HEK293 (cell line): Measurements from ENCODE around the gene AGR2.

Experiments
- CTCF ChIA-PET: fragments of 350-600 bp; formaldehyde crosslinking; extraction: SDS; loops from one replicate; lab custom pipeline; 2021; ENCODE audit warnings: antibody characterized with exemption; lab: Yijun Ruan, JAX
- POLR2A ChIA-PET: fragments of 300-600 bp; formaldehyde crosslinking; extraction: SDS; loops from one replicate; lab custom pipeline; 2020; ENCODE audit warnings: antibody characterized with exemption, inconsistent platforms; lab: Yijun Ruan, JAX
- H3K27ac ChIP-seq: fragments of 200-500 bp; sonication (Bioruptor generic); 2 replicates; pipeline ENCODE4 v1.5.1; 2014; ENCODE audit warnings: low read depth, low read length, control low read depth, inconsistent platforms; ENCODE audit errors: extremely low read depth
- H3K36me3 ChIP-seq, 2 experiments: fragments of 200-500 bp in 1 of 2; sonication (Bioruptor generic) in 1 of 2; 1 replicate in 1 of 2; 2 replicates in 1 of 2; pipeline ENCODE4 v1.5.1; 2014 to 2017; ENCODE audit warnings: inconsistent platforms in 2 of 2, low read length in 2 of 2; ENCODE audit not compliant: control insufficient read depth in 2 of 2, insufficient read depth in 1 of 2
- H3K4me1 ChIP-seq: fragments of 200-500 bp; sonication (Bioruptor generic); 2 replicates; pipeline ENCODE4 v1.5.1; 2014; ENCODE audit warnings: mild to moderate bottlenecking, low read length, inconsistent platforms; ENCODE audit not compliant: control insufficient read depth, insufficient read depth
- H3K4me3 ChIP-seq: 2 replicates; pipeline ENCODE4 v1.5.1; 2011; ENCODE audit warnings: low read depth, mild to moderate bottlenecking, control low read depth, low read length, moderate library complexity
- H3K9me3 ChIP-seq: fragments of 200-500 bp; sonication (Bioruptor generic); 2 replicates; pipeline ENCODE4 v1.5.1; 2014; ENCODE audit warnings: low read depth, low read length, inconsistent platforms; ENCODE audit not compliant: control insufficient read depth, insufficient read depth
- KLF1 ChIP-seq: fragments of 450-650 bp; formaldehyde crosslinking; IDR thresholded peaks from 2 replicates; pipeline ENCODE4 v1.5.1; 2016; ENCODE audit warnings: missing biosample characterization, missing genetic modification characterization
- SCRT1 ChIP-seq: fragments of 450-650 bp; formaldehyde crosslinking; IDR thresholded peaks from 2 replicates; pipeline ENCODE4 v1.5.1; 2016; ENCODE audit warnings: missing biosample characterization, missing genetic modification characterization, borderline replicate concordance
- SCRT2 ChIP-seq: fragments of 450-650 bp; formaldehyde crosslinking; IDR thresholded peaks from 2 replicates; pipeline ENCODE4 v1.5.1; 2016; ENCODE audit warnings: missing biosample characterization, missing genetic modification characterization
- ZFP69B ChIP-seq: fragments of 450-650 bp; formaldehyde crosslinking; IDR thresholded peaks from 2 replicates; pipeline ENCODE4 v1.5.1; 2016; ENCODE audit warnings: missing biosample characterization, missing genetic modification characterization
- ZNF335 ChIP-seq: fragments of 450-650 bp; formaldehyde crosslinking; conservative IDR thresholded peaks from 2 replicates; pipeline ENCODE4 v1.5.1; 2016; ENCODE audit warnings: missing biosample characterization, missing genetic modification characterization
- ZNF521 ChIP-seq: fragments of 450-650 bp; formaldehyde crosslinking; IDR thresholded peaks from 2 replicates; pipeline ENCODE4 v1.5.1; 2017; ENCODE audit warnings: missing biosample characterization, mild to moderate bottlenecking, missing genetic modification characterization
- ZNF530 ChIP-seq: fragments of 450-650 bp; formaldehyde crosslinking; IDR thresholded peaks from 2 replicates; pipeline ENCODE4 v1.5.1; 2016; ENCODE audit warnings: low read depth, missing biosample characterization, missing genetic modification characterization
- TF ChIP-seq, protein P1 (sequence below): fragments of 450-650 bp; IDR thresholded peaks from 2 replicates; pipeline ENCODE4 v1.5.1; 2018; ENCODE audit warnings: missing biosample characterization, missing genetic modification characterization
- TF ChIP-seq, protein P2 (sequence below): fragments of 450-650 bp; formaldehyde crosslinking; IDR thresholded peaks from 2 replicates; pipeline ENCODE4 v1.5.1; 2016; ENCODE audit warnings: missing biosample characterization, missing genetic modification characterization
- TF ChIP-seq, protein P3 (sequence below): fragments of 450-650 bp; formaldehyde crosslinking; IDR thresholded peaks from 2 replicates; pipeline ENCODE4 v1.5.1; 2016; ENCODE audit warnings: missing biosample characterization, missing genetic modification characterization
- TF ChIP-seq, protein P4 (sequence below): fragments of 450-650 bp; formaldehyde crosslinking; IDR thresholded peaks from 2 replicates; pipeline ENCODE4 v1.5.1; 2017; ENCODE audit warnings: missing biosample characterization, missing genetic modification characterization
- TF ChIP-seq, protein P5 (sequence below): sonication (generic); formaldehyde crosslinking; IDR thresholded peaks from 2 replicates; pipeline ENCODE4 v1.8.1; 2022; ENCODE audit warnings: mild to moderate bottlenecking, moderate library complexity, missing genetic modification reagents

The AGR2 gene

DNA sequence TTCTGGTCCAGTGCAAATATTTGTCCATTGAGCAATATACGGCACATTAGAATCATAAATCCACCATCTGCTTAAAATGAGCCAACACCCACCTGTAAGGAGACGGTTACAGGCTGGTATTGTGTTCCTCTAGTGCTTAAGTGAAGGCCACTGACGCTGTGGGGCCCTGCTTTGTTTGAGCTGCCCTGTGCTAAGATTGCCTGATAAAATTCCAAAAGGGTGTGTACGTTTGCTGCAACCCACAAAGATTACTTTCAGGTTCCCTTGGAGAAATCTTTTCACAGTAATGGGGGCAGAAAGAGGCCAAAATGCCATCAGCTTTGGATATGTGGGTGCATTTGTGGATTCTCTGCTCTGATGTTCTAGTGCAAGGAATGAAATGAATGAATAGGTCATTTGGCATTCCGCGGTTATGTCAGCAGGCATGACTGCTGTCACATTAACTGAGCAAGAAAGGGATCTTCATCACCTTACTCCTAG, 42.6 kb upstream of the AGR2 start:
- no peak overlapping the region for H3K4me3 ChIP-seq
- CTCF ChIA-PET = interaction anchor here (0.5 kb wide), 1 partner anchor 16 kb away, joined by 3 read pairs; no protein-coding TSS in a partner anchor
- no peaks in the 10 kb centered on the region for H3K36me3 ChIP-seq
- H3K4me1 ChIP-seq = peaks cover 6% of the 10 kb centered on the region
- TF ChIP-seq ZNF530 (tag by site-specific recombination) = no peak
- TF ChIP-seq SCRT2 = peak; percentile 87
- peak; percentile 87 for TF ChIP-seq ZFP69B
- TF ChIP-seq, protein P1, sequence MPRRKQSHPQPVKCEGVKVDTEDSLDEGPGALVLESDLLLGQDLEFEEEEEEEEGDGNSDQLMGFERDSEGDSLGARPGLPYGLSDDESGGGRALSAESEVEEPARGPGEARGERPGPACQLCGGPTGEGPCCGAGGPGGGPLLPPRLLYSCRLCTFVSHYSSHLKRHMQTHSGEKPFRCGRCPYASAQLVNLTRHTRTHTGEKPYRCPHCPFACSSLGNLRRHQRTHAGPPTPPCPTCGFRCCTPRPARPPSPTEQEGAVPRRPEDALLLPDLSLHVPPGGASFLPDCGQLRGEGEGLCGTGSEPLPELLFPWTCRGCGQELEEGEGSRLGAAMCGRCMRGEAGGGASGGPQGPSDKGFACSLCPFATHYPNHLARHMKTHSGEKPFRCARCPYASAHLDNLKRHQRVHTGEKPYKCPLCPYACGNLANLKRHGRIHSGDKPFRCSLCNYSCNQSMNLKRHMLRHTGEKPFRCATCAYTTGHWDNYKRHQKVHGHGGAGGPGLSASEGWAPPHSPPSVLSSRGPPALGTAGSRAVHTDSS (tag by site-specific recombination) = no peak
- peak; percentile 50; the same call in 1 of the 2 replicates for TF ChIP-seq KLF1
- TF ChIP-seq, protein P2, sequence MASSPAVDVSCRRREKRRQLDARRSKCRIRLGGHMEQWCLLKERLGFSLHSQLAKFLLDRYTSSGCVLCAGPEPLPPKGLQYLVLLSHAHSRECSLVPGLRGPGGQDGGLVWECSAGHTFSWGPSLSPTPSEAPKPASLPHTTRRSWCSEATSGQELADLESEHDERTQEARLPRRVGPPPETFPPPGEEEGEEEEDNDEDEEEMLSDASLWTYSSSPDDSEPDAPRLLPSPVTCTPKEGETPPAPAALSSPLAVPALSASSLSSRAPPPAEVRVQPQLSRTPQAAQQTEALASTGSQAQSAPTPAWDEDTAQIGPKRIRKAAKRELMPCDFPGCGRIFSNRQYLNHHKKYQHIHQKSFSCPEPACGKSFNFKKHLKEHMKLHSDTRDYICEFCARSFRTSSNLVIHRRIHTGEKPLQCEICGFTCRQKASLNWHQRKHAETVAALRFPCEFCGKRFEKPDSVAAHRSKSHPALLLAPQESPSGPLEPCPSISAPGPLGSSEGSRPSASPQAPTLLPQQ (tag by site-specific recombination) = peak; percentile 94
- peak; percentile 55 for TF ChIP-seq ZNF335 (tag by site-specific recombination)
- TF ChIP-seq SCRT1 (tag by site-specific recombination) = peak; percentile 34; the same call in 1 of the 2 replicates
- TF ChIP-seq, protein P3, sequence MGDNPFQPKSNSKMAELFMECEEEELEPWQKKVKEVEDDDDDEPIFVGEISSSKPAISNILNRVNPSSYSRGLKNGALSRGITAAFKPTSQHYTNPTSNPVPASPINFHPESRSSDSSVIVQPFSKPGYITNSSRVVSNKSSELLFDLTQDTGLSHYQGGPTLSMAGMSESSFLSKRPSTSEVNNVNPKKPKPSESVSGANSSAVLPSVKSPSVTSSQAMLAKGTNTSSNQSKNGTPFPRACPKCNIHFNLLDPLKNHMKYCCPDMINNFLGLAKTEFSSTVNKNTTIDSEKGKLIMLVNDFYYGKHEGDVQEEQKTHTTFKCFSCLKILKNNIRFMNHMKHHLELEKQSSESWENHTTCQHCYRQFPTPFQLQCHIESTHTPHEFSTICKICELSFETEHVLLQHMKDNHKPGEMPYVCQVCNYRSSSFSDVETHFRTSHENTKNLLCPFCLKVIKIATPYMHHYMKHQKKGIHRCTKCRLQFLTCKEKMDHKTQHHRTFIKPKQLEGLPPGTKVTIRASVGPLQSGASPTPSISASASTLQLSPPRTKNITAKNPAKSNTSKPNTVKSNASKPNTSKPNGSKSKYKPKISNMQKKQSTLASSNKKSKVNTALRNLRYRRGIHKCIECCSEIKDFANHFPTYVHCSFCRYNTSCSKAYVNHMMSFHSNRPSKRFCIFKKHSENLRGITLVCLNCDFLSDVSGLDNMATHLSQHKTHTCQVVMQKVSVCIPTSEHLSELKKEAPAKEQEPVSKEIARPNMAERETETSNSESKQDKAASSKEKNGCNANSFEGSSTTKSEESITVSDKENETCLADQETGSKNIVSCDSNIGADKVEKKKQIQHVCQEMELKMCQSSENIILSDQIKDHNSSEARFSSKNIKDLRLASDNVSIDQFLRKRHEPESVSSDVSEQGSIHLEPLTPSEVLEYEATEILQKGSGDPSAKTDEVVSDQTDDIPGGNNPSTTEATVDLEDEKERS (tag by site-specific recombination) = no peak
- TF ChIP-seq ZNF521 (tag by site-specific recombination) = no peak
- TF ChIP-seq, all 188 proteins: peak for 6
- POLR2A ChIA-PET = interaction anchor here (0.6 kb wide), 1 partner anchor 134 kb away, joined by 3 read pairs; no protein-coding TSS in a partner anchor
- H3K27ac ChIP-seq = no peak overlapping the region
- no peaks in the 10 kb centered on the region for H3K9me3 ChIP-seq

DNA sequence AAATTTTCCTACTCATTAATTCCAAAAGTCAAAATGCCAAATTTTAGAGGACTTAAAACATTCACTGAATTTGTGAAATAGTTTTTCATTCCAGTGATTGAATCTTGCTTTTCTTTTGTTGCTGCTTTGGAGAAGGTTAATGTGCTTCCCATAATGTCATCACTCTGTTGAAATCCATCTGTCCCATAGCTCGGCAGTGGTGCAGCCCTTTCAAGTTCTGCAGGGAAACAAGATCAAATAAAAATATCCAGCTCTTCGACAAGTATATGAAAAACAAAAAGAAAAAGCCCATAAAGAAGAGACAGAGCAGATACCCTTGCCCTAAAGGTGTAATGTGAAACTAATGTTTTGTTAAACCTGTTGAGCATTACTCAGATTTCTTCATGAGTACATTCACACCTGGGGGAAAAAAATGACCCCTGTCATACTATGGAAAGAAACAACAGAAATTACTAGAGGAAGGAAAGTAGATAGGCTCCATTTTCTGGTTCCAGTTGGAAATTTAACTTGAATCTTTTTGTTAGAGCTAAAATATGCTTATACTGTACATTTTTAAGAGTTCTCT, 41.9 kb upstream of the AGR2 start:
- POLR2A ChIA-PET = no interaction called here
- Histone ChIP-seq H3K36me3 (no peaks in the 10 kb centered on the region), H3K4me1 (peaks cover 6% of the 10 kb centered on the region), H3K27ac (no peak overlapping the region), H3K9me3 (no peaks in the 10 kb centered on the region), H3K4me3 (no peak overlapping the region)
- CTCF ChIA-PET = interaction anchor here (0.9 kb wide), 1 partner anchor 9 kb away, joined by 3 read pairs; no protein-coding TSS in a partner anchor
- TF ChIP-seq, protein P4, sequence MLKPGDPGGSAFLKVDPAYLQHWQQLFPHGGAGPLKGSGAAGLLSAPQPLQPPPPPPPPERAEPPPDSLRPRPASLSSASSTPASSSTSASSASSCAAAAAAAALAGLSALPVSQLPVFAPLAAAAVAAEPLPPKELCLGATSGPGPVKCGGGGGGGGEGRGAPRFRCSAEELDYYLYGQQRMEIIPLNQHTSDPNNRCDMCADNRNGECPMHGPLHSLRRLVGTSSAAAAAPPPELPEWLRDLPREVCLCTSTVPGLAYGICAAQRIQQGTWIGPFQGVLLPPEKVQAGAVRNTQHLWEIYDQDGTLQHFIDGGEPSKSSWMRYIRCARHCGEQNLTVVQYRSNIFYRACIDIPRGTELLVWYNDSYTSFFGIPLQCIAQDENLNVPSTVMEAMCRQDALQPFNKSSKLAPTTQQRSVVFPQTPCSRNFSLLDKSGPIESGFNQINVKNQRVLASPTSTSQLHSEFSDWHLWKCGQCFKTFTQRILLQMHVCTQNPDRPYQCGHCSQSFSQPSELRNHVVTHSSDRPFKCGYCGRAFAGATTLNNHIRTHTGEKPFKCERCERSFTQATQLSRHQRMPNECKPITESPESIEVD (tag by site-specific recombination) = peak; percentile 17; the same call in 1 of the 2 replicates
- TF ChIP-seq, protein P5, sequence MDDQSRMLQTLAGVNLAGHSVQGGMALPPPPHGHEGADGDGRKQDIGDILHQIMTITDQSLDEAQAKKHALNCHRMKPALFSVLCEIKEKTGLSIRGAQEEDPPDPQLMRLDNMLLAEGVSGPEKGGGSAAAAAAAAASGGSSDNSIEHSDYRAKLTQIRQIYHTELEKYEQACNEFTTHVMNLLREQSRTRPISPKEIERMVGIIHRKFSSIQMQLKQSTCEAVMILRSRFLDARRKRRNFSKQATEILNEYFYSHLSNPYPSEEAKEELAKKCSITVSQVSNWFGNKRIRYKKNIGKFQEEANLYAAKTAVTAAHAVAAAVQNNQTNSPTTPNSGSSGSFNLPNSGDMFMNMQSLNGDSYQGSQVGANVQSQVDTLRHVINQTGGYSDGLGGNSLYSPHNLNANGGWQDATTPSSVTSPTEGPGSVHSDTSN (CRISPR knock-in tag) = no peak
- TF ChIP-seq SCRT1 (tag by site-specific recombination) = 0 out of 2 replicates have a peak, but pooled peaks have one; percentile 21
